Measurements from ENCODE around the gene EMC7.
"Not testable (repeated sequence)": the region's sequence is repeated elsewhere in the genome, so short reads cannot be mapped to it uniquely, and the experiment has no call there.

Gene EMC7

GRCh38 chr15:34085746-34086145 is 15.9 kb downstream of the EMC7 start:
- in situ Hi-C loops (cut with MboI; ENCODE audit: low sequenced_read_pairs) = no loop called here

GRCh38 chr15:34084086-34084485 is 17.6 kb downstream of the EMC7 start:
- in situ Hi-C loops (cut with MboI; ENCODE audit: low sequenced_read_pairs) = no loop called here

- in situ Hi-C loops (cut with MboI; ENCODE audit: low sequenced_read_pairs) = no loop called here
Observed at GRCh38 chr15:34079904-34080303, 21.8 kb downstream of the EMC7 start.

GRCh38 chr15:34078900-34079299 is 22.8 kb downstream of the EMC7 start:
- in situ Hi-C loops (cut with MboI; ENCODE audit: low sequenced_read_pairs) = no loop called here

- in situ Hi-C loops (cut with MboI; ENCODE audit: low sequenced_read_pairs) = no loop called here
Observed at GRCh38 chr15:34076785-34077184, 24.9 kb downstream of the EMC7 start.

GRCh38 chr15:34070003-34070402 is 31.7 kb downstream of the EMC7 start:
- in situ Hi-C loops (cut with MboI; ENCODE audit: low sequenced_read_pairs) = no loop called here

- in situ Hi-C loops (cut with MboI; ENCODE audit: low sequenced_read_pairs) = no loop called here
Observed at GRCh38 chr15:34065941-34066340, 35.7 kb downstream of the EMC7 start.

- in situ Hi-C loops (cut with MboI; ENCODE audit: low sequenced_read_pairs) = no loop called here
Observed at GRCh38 chr15:34065261-34065660, 36.4 kb downstream of the EMC7 start.

GRCh38 chr15:34064438-34064837 is 37.2 kb downstream of the EMC7 start:
- in situ Hi-C loops (cut with MboI; ENCODE audit: low sequenced_read_pairs) = no loop called here

GRCh38 chr15:34059946-34060345 is 41.7 kb downstream of the EMC7 start:
- in situ Hi-C loops (cut with MboI; ENCODE audit: low sequenced_read_pairs) = no loop called here

GRCh38 chr15:34059476-34059875 is 42.2 kb downstream of the EMC7 start:
- in situ Hi-C loops (cut with MboI; ENCODE audit: low sequenced_read_pairs) = no loop called here

- in situ Hi-C loops (cut with MboI; ENCODE audit: low sequenced_read_pairs) = no loop called here
Observed at GRCh38 chr15:34056911-34057310, 44.8 kb downstream of the EMC7 start.

GRCh38 chr15:34055868-34056595 is 45.6 kb downstream of the EMC7 start:
- in situ Hi-C loops (cut with MboI; ENCODE audit: low sequenced_read_pairs) = no loop called here

- in situ Hi-C loops (cut with MboI; ENCODE audit: low sequenced_read_pairs) = no loop called here
Observed at GRCh38 chr15:34054081-34054707, 47.5 kb downstream of the EMC7 start.

GRCh38 chr15:34050385-34050784 is 51.3 kb downstream of the EMC7 start:
- in situ Hi-C loops (cut with MboI; ENCODE audit: low sequenced_read_pairs) = not testable (repeated sequence)

- in situ Hi-C loops (cut with MboI; ENCODE audit: low sequenced_read_pairs) = no loop called here
Observed at GRCh38 chr15:34049112-34049511, 52.5 kb downstream of the EMC7 start.

- in situ Hi-C loops (cut with MboI; ENCODE audit: low sequenced_read_pairs) = no loop called here
Observed at GRCh38 chr15:34047893-34048775, 53.5 kb downstream of the EMC7 start.

GRCh38 chr15:34046471-34047145 is 55.1 kb downstream of the EMC7 start:
- in situ Hi-C loops (cut with MboI; ENCODE audit: low sequenced_read_pairs) = no loop called here

GRCh38 chr15:34043813-34044212 is 57.8 kb downstream of the EMC7 start:
- in situ Hi-C loops (cut with MboI; ENCODE audit: low sequenced_read_pairs) = no loop called here

GRCh38 chr15:34043391-34043790 is 58.3 kb downstream of the EMC7 start:
- in situ Hi-C loops (cut with MboI; ENCODE audit: low sequenced_read_pairs) = no loop called here

GRCh38 chr15:34039790-34040113 is 61.9 kb downstream of the EMC7 start:
- in situ Hi-C loops (cut with MboI; ENCODE audit: low sequenced_read_pairs) = no loop called here

Measured in hTERT RPE-1 (cell line).